ENCODE data around the gene MS4A6E.

- TF ChIP-seq CTCF (IDR thresholded peaks at IDR 0.05; ENCODE audit: insufficient read depth, low read length) (no peak), POLR2AphosphoS5 (IDR thresholded peaks at IDR 0.05; ENCODE audit: low read depth) (peak; percentile 43; the same call in 1 of the 2 replicates)
These were observed 51.3 kb downstream of the MS4A6E start, which contains the start of gene MS4A7 for GRCh38 chr11:60378354-60378753.
